Mononuclear cell (primary cell): ENCODE measurements around the gene SEMA4D. TPM values are rescaled to one million over a fixed set of nuclear protein-coding genes. Genes with fewer than 3 reads are reported as not detected.

Experiments
- H3K27me3 ChIP-seq: 2 replicates; pipeline ENCODE4 v1.6.0; 2011; ENCODE audit warnings: low read length, control low read depth; ENCODE audit not compliant: insufficient read depth
- H3K4me1 ChIP-seq: 2 replicates; pipeline ENCODE4 v1.5.1; 2011; ENCODE audit warnings: mild to moderate bottlenecking, low read length, control low read depth; ENCODE audit not compliant: insufficient read depth
- H3K4me3 ChIP-seq: 2 replicates; pipeline ENCODE4 v1.5.1; 2011; ENCODE audit warnings: mild to moderate bottlenecking, low read length, moderate library complexity
- H3K9me3 ChIP-seq: 2 replicates; pipeline ENCODE4 v1.5.1; 2011; ENCODE audit warnings: low read depth, mild to moderate bottlenecking, control low read depth, low read length
- total RNA-seq: library from RNA; depleted of rRNA; stranded (reverse); fragments of >200 nt; gene quantifications from one replicate; pipeline ENCODE4 v1.2.3, GENCODE V29; 2012

The SEMA4D gene
- total RNA-seq, 1 donor: 126 TPM

DNA sequence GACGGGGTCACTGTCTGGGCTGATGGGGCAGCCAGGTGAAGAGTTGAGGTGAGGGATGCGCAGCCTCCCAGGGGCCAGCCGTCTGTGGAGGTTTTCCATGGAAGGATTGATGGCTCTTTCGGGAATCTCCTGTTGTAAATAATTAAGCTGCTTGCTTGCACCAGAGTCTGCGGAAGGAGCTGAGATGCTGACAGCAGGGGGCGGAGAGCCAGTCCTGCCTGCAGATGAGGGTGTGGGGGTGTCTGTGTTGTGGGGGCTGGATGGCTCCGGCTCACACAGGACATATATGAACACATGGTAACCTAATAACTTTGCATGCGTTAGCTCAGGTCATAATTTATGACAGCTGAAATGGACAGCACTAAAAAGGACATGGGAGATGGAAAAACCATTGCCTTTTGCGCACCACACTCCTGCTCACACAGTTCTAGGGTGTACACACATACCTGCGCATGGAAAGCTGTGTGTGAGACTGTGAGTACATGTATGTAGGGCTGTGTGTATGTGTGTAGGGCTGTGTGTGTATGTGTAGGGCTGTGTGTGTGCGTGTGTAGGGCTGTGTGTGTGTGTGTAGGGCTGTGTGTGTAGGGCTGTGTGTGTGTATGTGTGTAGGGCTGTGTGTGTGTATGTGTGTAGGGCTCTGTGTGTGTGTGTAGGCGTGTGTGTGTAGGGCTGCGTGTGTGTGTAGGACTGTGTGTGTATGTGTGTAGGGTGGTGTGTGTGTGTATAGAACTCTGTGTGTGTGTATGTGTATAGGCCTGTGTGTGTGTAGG is 36.8 kb upstream of the SEMA4D start:
- Histone ChIP-seq H3K27me3 (no peaks in the 10 kb centered on the region), H3K4me1 (peaks cover 97% of the 10 kb centered on the region)

DNA sequence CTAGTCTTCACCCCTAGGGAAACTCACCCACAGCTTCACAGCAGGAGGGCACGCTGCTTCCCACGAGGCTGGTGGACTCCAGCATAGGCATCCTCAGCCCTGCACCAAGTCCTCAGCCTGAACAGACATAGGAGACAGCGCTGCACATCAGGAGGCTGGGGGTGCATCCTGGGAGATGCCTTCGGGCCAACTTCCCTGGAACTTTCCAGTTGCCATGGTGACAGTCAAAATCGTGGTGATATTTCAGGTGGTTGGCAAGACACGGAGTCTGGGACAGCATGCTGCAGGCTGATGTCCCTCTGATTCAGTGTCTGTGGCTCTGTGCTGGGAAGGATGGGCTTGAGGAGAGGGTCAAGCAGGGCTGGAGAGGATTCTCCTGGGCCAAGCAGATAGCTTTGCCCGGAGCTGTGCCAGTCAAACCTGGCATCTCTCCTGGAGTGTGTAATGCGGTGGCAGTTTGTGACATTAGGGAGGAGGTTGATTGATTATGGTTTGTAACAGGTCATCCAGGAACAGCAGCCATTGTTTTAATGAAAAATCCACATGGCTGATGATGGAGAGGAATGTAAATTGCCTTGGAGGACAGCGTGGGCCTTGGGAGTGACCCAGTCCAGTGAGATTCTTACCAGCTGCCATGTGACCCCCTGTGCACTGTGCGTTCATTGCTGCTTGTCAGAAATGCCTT is 35.6 kb upstream of the SEMA4D start:
- Histone ChIP-seq H3K4me3 (no peak overlapping the region), H3K27me3 (no peaks in the 10 kb centered on the region), H3K4me1 (peaks cover 97% of the 10 kb centered on the region), H3K9me3 (no peaks in the 10 kb centered on the region)

More for the DNA sequence above, 36.8 kb upstream of the SEMA4D start:
- no peaks in the 10 kb centered on the region for H3K9me3 ChIP-seq
- no peak overlapping the region for H3K4me3 ChIP-seq

DNA sequence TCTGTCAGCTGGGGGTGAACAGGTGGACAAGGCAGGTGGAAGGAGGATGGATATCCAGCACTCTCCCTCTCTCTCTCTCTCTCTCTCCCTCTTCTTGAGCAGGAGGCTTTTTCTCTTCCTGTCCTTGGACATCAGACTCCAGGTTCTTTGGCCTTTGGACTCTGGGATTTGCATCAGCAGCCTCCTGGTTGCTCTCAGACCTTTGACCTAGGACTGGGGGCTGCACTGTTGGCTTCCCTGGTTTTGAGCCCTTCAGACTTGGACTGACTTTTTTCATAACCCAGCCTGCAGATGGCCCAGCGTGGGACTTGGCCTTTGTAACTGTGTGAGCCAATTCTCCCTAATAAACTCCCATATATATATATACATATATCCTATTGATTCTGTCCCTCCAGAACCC is 35.0 kb upstream of the SEMA4D start:
- peaks cover 97% of the 10 kb centered on the region for H3K4me1 ChIP-seq
- H3K4me3 ChIP-seq: no peak overlapping the region
- H3K9me3 ChIP-seq: no peaks in the 10 kb centered on the region
- no peaks in the 10 kb centered on the region for H3K27me3 ChIP-seq

DNA sequence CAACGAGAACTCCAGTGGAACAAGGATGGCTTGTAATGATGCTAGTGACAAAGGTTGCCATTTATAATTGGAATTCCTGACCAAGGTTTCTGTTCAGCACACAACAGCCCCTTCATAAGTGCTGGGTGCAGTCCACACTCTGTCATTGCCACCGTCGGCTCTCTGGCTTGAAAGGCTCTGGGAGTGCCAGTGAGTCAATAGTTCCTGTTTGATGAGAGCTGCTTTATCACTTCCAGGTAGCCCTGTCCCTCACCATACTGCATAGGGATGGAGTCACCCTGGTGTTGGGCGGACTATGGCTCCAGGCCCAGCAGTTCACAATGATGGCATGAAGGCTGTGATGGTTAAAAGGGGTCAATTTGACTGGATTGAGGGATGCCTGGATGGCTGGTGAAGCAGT is 34.6 kb upstream of the SEMA4D start:
- H3K4me3 ChIP-seq: no peak overlapping the region
- H3K27me3 ChIP-seq: no peaks in the 10 kb centered on the region
- no peaks in the 10 kb centered on the region for H3K9me3 ChIP-seq
- H3K4me1 ChIP-seq: peaks cover 97% of the 10 kb centered on the region

DNA sequence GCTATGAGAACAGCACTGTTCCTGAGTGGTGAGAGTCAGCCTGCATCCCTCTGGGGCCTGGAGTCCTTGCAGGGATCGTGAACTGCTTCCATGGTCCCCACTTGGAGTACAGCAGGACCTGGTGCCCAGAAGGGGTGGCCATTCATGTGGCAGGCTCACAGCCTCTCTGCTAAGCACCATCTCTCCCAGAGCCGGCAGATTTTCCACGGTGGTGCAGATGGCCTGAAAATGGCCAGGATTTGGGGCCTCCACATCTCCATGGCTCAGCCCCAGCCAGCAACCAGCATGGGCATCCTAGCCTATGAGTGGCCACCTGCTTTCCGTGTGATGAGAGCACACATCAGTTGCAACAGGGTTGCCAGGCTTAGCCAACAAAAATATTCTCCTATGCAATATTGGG is 33.9 kb upstream of the SEMA4D start:
- H3K9me3 ChIP-seq: no peaks in the 10 kb centered on the region
- H3K27me3 ChIP-seq: no peaks in the 10 kb centered on the region
- peaks cover 97% of the 10 kb centered on the region for H3K4me1 ChIP-seq
- H3K4me3 ChIP-seq: no peak overlapping the region

DNA sequence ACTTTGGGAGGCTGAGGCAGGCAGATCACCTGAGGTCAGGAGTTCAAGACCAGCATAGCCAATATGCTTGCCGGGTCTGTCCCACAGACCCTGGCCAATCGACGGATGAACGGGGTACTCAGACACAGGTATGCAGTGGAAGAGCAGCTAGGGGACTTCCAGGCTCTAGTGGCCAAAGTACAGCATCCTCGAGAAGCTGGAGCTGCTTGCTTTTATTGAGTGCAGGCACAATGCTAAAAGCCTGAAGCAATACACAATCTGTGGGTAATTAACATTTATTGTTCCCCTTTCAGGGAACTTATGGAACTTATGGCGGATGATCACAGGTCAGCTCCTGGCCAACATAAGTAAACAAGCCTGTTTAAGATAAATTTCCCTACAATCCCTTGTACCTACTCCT is 32.8 kb upstream of the SEMA4D start:
- Histone ChIP-seq H3K9me3 (no peaks in the 10 kb centered on the region), H3K4me1 (peaks cover 97% of the 10 kb centered on the region), H3K4me3 (no peak overlapping the region), H3K27me3 (no peaks in the 10 kb centered on the region)

DNA sequence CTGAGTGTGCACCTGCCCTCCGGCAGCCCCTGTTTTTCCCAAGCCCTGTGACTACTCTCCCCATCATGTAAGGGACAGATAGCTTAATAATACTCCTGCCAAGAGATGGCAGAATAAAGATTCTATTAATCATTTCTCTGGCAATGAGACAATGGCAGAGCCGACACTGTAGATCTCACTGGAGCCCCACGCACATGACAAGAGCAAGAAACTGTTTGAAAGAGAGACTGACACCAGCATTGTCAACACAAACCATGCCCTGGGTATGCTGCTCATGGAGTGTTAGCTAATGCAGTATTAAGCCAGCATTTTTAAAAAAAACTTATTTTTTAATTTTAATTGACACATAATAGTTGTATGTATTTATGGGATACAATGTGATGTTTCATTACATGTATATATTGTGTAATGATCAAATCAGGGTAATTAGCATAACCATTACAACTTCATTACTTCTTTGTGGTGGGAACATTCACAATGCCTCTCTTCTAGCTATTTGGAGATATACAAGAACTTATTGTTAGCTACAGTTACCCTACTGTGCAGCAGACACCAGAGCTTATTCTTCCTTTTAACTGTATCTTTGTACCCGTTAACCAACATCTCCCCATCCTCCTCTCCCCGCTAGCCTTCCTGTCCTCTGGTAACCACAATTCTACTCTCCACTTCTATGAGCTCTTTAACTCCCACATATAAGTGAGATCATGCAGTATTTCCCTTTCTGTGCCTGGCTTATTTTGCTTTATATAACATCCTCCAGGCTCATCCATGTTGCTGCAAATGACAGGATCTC is 31.5 kb upstream of the SEMA4D start:
- Histone ChIP-seq H3K9me3 (no peaks in the 10 kb centered on the region), H3K4me1 (peaks cover 97% of the 10 kb centered on the region), H3K27me3 (no peaks in the 10 kb centered on the region), H3K4me3 (no peak overlapping the region)

DNA sequence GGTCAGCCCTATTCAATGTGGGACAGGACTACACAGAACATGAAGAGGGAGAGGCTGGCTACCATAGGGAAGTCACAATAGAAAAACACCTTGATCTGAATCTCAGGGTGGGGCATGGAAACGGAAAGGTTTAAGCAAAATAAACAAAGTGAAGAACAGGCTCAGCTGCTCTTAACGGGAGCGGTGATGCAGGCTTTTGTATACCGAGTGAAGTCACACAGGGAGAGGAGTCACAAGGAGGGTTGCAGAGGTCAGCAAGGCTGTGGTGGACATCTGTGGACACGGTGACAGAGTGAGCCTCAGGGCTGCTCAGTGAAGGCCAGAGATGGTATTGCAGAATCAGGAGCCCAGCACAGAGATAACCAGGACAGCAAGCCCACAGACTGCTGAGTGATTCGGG is 30.6 kb upstream of the SEMA4D start:
- no peaks in the 10 kb centered on the region for H3K9me3 ChIP-seq
- H3K4me1 ChIP-seq: peaks cover 99% of the 10 kb centered on the region
- no peak overlapping the region for H3K4me3 ChIP-seq
- H3K27me3 ChIP-seq: no peaks in the 10 kb centered on the region

DNA sequence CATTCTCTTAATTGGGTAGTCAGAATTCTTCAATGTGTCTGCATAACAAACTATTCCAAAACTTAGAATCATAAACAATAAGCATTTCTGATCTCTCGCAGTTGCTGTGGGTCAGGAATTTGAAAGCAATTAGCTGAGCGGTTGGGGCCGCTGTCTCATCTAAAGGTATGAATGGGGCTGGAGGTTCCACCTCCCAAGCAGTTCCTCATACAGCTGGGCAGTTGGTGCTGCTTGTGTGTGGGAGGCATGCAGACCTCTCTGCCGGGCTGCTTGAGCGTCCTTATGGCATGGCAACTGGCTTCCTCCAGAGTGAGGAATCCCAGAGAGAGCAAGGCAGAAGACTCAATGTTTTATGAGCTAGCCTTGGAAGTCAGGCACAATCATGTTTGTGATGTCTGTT is 30.2 kb upstream of the SEMA4D start:
- Histone ChIP-seq H3K4me1 (peaks cover 100% of the 10 kb centered on the region), H3K4me3 (no peak overlapping the region), H3K27me3 (no peaks in the 10 kb centered on the region), H3K9me3 (no peaks in the 10 kb centered on the region)

DNA sequence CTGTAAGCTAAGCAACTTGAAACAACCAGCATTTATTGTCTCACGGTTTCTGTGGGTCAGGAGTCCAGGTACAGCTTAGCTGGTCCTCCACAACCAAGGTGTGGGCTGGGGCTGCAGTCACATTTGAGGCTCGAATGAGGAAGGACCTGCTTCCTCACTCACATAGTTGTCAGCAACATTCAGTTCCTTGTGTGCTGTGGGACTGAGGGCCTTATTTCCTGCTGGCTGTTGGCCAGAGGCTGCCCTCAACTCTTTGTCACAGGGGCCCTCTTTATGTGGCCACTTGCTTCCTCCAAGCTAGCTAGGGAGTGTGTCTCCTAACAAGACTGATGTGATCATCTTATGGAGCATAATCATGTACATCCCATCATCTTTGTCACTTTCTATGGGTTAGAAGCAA is 29.2 kb upstream of the SEMA4D start:
- peaks cover 100% of the 10 kb centered on the region for H3K4me1 ChIP-seq
- H3K4me3 ChIP-seq: no peak overlapping the region
- no peaks in the 10 kb centered on the region for H3K9me3 ChIP-seq
- H3K27me3 ChIP-seq: no peaks in the 10 kb centered on the region

DNA sequence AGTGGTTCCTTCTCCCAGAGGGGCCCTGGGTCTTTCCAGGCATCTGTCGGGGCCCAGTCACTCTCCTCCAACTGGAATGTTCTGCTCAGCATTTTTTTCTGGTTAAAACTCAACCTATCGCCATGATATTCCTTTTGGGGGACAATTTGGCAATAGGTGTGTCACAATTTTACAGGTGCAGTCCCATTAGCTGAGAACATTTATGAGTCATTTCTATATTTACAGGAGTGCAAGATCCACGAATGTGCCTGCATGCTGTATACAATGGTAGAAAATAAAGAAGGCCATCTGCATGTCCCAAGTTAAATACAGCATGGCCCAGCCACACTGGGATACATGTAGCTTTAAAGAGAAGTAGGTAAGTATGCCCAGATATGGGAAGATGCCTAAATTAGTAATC is 28.8 kb upstream of the SEMA4D start:
- no peaks in the 10 kb centered on the region for H3K27me3 ChIP-seq
- H3K9me3 ChIP-seq: no peaks in the 10 kb centered on the region
- H3K4me3 ChIP-seq: no peak overlapping the region
- peaks cover 100% of the 10 kb centered on the region for H3K4me1 ChIP-seq

DNA sequence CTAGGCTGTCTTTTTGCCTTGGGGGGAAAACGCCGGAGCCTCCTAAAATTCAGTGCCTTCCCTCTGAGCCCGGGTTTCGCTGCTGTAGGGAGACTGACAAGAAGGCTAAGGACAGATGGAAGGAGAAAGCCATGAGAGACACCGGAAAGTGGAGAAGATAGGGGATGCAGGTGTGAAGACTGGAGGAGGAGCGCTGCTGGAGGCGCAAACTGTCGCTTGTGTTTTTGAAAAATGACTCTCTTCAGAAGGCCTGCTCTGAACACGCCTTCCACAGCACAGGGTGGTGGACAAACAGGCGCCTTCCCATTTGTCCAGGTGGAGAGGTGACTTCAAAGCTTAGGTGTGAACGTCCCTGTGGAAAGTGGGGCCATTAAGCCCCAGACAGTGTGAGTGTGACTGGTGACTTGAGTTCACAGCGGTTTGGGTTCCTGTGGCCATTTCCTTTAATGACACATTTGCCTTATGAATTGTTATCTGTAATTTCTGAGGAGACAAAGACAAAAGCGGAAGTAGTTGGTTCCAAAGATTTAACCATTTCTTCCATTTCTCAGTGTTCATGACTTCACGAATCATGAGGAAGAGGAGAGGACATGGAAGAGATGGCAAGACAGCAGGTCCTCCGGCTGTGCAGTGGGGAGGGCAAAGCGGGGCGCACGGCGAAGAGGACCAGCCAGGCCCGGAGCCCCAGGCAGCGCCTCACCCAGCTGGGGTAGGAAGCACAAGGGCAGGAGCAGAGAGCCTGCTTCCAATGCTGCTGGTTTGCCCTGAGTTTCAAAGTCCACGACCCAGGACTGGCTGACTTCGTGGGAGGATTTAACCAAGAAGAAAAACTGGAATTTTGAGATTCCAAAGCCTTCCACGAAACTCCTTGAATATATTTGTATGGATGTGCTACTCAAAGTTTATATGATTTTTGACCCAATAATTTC is 27.8 kb upstream of the SEMA4D start:
- no peaks in the 10 kb centered on the region for H3K27me3 ChIP-seq
- H3K4me1 ChIP-seq: peaks cover 99% of the 10 kb centered on the region
- no peaks in the 10 kb centered on the region for H3K9me3 ChIP-seq
- no peak overlapping the region for H3K4me3 ChIP-seq

DNA sequence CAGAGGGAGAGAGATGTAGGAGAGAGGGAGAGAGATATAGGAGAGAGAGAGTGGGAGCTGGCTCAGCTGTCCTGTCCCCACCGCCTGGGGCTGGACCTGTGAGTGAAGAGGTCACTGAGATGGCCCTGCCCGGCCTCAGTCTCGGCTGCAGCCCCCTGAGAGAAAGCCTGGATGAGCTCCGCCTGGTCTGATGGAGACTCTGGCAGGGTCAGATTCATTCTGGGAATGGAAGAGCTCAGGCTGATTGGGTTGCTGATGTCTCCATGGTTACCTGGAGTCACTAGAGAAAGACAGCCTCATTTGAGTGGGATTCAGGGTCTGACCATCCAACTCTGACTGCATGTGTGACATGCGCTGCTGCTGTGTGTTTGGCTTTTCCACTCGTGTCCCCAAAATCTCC is 27.1 kb upstream of the SEMA4D start:
- Histone ChIP-seq H3K4me1 (peaks cover 99% of the 10 kb centered on the region), H3K4me3 (no peak overlapping the region), H3K9me3 (no peaks in the 10 kb centered on the region), H3K27me3 (no peaks in the 10 kb centered on the region)

DNA sequence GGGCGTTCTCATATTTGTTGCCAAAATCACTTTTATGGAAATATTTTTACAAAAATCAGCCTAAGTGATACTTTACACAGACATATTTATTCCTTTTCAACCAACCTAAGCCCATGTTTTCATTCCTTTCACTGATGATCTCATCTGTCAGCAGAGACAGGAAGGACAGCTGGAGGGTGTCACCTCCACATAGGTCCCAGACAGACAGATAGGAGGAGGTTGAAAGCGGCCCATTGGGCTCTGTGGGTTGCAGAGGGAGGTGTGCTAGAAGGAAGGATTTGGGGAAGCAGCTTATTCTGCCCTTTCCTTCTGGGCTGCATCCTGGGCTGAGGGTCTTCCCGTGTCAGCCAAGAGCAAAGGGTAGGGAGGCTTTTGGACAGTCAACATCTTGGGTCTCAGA is 26.0 kb upstream of the SEMA4D start:
- peaks cover 99% of the 10 kb centered on the region for H3K4me1 ChIP-seq
- H3K4me3 ChIP-seq: no peak overlapping the region
- no peaks in the 10 kb centered on the region for H3K27me3 ChIP-seq

More for the DNA sequence above, 26.0 kb upstream of the SEMA4D start:
- no peaks in the 10 kb centered on the region for H3K9me3 ChIP-seq
